Right atrium auricular region (tissue), 2 donors: ENCODE measurements around the gene CADPS2. TPM values are rescaled to one million over a fixed set of nuclear protein-coding genes. Genes with fewer than 3 reads are reported as not detected.

Experiments
- DNase-seq: peaks from one replicate; pipeline ENCODE4 v3.0.0-alpha.2; 2019; ENCODE audit warnings: low spot score
- H3K27ac ChIP-seq, 2 donors: fragments of 200-600 bp; sonication (generic); 1 replicate in 1 of 2; 2 replicates in 1 of 2; pipeline ENCODE4 v1.5.1; 2016 to 2019
- H3K27me3 ChIP-seq, 2 donors: fragments of 200-600 bp; sonication (generic); one replicate each; pipeline versions ENCODE4 v1.5.1 to v1.6.0; 2017 to 2019
- H3K36me3 ChIP-seq: fragments of 200-600 bp; sonication (generic); one replicate; pipeline ENCODE4 v1.5.1; 2016
- H3K4me1 ChIP-seq, 2 donors: fragments of 200-600 bp; sonication (generic); one replicate each; pipeline versions ENCODE4 v1.5.1 to v1.6.0; 2017 to 2019
- H3K4me3 ChIP-seq, 2 donors: fragments of 200-600 bp; sonication (generic); 1 replicate in 1 of 2; 2 replicates in 1 of 2; pipeline ENCODE4 v1.5.1; 2017 to 2019; ENCODE audit warnings: mild to moderate bottlenecking in 1 of 2, moderate library complexity in 1 of 2
- H3K9me3 ChIP-seq, 2 donors: fragments of 200-600 bp; sonication (generic); one replicate each; pipeline ENCODE4 v1.5.1; 2019
- total RNA-seq, 2 donors: library from RNA; depleted of rRNA; stranded (reverse); fragments of >200 nt; gene quantifications; one replicate each; pipeline ENCODE4 v1.1.0, GENCODE V29; 2016
- TF ChIP-seq, protein P1 (sequence below), 2 donors: fragments of 200-600 bp; sonication (generic); IDR thresholded peaks; one replicate each; pipeline ENCODE4 v1.5.1; 2019; ENCODE audit warnings: antibody characterized with exemption in 2 of 2

Gene CADPS2
- total RNA-seq, 2 donors from 2014 or later = 11.8 to 19.9 TPM

DNA sequence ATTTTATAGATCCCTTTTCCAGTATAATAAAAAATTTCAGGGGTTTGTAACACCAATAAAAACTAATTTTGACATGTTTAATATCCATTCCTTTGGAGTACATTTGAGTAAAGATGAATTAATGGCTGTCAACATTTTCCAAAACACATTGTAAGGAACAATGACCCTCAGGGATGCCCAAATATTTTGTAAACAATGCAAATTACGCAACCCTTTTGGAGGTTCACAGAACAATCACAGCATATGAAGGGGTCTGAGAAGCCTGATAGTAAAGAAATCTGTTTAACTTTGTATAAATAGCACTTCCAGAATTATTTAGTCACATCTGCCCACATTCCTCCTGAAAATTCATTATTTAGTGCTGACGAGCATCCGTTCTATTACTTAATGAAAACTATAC, 428.9 kb downstream of the CADPS2 start:
- DNase-seq = no peak
- Histone ChIP-seq H3K4me3 (no peak overlapping the region), H3K9me3 (no peaks in the 10 kb centered on the region), H3K27ac (no peak overlapping the region), H3K36me3 (no peaks in the 10 kb centered on the region), H3K4me1 (no peaks in the 10 kb centered on the region), H3K27me3 (no peaks in the 10 kb centered on the region)
- TF ChIP-seq, protein P1, sequence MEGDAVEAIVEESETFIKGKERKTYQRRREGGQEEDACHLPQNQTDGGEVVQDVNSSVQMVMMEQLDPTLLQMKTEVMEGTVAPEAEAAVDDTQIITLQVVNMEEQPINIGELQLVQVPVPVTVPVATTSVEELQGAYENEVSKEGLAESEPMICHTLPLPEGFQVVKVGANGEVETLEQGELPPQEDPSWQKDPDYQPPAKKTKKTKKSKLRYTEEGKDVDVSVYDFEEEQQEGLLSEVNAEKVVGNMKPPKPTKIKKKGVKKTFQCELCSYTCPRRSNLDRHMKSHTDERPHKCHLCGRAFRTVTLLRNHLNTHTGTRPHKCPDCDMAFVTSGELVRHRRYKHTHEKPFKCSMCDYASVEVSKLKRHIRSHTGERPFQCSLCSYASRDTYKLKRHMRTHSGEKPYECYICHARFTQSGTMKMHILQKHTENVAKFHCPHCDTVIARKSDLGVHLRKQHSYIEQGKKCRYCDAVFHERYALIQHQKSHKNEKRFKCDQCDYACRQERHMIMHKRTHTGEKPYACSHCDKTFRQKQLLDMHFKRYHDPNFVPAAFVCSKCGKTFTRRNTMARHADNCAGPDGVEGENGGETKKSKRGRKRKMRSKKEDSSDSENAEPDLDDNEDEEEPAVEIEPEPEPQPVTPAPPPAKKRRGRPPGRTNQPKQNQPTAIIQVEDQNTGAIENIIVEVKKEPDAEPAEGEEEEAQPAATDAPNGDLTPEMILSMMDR (IDR thresholded peaks at IDR 0.05) = no peak

DNA sequence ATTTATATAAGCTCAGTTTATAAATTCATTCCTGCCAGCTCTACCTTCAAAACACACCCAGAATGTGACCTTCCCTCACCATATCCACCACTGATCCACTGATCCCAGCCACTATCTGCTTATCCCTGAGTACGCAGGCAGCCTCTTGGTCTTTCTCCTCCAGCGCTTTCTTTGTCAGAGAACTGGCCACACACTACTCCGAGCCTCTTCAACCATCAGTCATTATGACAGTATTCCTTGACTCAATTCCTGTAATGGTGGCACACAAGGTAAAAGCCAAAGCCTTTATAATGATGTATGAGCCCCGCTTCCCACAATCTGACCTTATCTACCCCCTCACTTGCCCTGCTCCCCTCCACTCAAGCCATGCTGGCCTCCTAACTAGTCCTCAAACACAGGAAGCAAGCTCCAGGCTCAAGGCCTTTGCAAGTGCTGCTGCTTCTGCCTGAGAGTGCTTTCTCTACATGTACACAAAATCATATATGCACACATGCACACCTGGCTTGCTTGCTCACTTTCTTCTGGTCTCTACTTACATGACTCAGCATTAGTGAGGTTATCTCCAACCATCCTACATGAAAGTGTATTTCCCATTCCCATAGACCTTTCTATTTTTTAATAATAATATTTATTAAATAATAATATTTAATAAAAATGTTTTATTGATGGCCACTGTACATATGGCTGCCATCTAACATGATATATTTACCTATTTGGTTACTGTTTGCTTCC, 431.3 kb downstream of the CADPS2 start:
- H3K9me3 ChIP-seq = no peaks in the 10 kb centered on the region
- H3K27me3 ChIP-seq = no peaks in the 10 kb centered on the region
- H3K4me3 ChIP-seq = no peak overlapping the region
- DNase-seq = no peak
- H3K27ac ChIP-seq = no peak overlapping the region
- H3K4me1 ChIP-seq = no peaks in the 10 kb centered on the region
- H3K36me3 ChIP-seq = no peaks in the 10 kb centered on the region
- TF ChIP-seq, protein P1 (IDR thresholded peaks at IDR 0.05) = no peak

DNA sequence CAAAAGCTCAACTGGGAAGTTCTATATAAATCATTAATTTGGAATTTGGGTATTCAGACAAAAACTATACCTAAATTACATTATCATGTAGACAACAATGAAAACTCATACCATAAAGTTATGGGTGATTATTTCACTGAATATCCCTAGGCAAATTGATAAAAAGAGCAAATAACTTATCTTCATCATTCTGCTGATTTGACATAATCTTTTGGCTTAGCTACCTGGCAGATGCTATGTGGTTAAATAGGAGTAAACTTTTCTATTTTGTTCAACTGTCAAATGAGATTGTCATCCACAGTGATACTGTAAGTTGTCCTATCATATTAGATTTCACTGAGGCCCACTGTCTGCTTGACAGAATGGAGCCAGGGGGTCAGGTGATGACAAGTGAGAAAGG, 432.8 kb downstream of the CADPS2 start:
- no peak overlapping the region for H3K27ac ChIP-seq
- DNase-seq = no peak
- H3K4me1 ChIP-seq = no peaks in the 10 kb centered on the region
- H3K4me3 ChIP-seq = no peak overlapping the region
- H3K36me3 ChIP-seq = no peaks in the 10 kb centered on the region
- no peaks in the 10 kb centered on the region for H3K9me3 ChIP-seq
- TF ChIP-seq, protein P1 (IDR thresholded peaks at IDR 0.05) = no peak
- H3K27me3 ChIP-seq = no peaks in the 10 kb centered on the region

DNA sequence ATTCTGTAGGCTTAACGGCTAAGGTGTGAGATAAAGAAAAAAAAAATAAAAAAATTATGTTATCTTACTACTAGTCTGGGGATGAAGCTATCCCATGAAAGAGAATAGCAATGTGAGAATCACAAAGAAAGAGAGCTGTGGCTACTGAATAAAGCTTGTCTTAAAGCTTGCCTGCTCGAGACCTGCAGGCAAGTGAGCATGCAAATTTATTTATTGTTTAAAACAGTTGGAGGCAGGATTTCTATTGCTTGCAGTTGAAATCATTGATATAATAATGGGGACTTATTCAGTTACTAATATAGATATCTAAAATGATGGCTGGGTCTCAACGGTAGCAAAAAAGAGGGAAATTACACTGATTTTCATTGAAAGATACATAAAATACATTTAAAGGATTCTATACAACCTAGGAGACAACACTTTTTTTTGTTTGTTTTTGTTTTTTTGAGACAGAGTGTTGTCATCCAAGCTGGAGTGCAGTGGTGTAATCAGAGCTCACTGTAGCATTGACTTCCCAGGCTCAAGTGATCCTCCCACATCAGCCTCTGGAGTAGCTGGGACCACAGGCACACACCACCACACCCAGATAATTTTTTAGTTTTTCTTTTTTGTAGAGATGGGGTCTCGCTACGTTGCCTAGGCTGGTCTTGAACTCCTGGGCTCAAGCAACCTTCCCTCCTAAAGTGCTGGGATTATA, 437.2 kb downstream of the CADPS2 start:
- no peaks in the 10 kb centered on the region for H3K27me3 ChIP-seq
- TF ChIP-seq, protein P1 (IDR thresholded peaks at IDR 0.05) = no peak

DNA sequence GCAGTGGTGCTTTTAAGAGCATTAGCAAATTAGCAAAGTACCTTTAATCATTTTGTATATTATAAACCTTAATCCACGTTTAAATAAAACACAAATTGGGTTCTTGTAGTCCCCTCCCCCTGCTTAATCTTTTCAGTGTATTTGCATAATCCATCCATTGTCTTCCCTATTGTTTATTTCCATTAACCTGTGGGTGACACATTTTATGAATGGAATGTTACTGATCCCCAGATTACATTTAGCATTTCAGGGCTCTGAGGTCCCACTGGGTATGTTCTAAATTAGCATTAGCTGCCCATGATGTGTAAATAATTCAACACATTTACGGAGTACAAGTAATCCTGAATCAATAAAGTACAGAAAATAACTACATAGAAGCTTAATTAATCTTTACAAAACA, 443.3 kb downstream of the CADPS2 start:
- Histone ChIP-seq H3K4me3 (no peak overlapping the region), H3K27me3 (no peaks in the 10 kb centered on the region), H3K36me3 (no peaks in the 10 kb centered on the region), H3K9me3 (no peaks in the 10 kb centered on the region), H3K4me1 (no peaks in the 10 kb centered on the region), H3K27ac (no peak overlapping the region)
- TF ChIP-seq, protein P1 (IDR thresholded peaks at IDR 0.05) = no peak
- no peak for DNase-seq

More for the DNA sequence above, 437.2 kb downstream of the CADPS2 start:
- no peaks in the 10 kb centered on the region for H3K4me1 ChIP-seq
- no peak for DNase-seq
- H3K4me3 ChIP-seq = no peak overlapping the region
- no peaks in the 10 kb centered on the region for H3K36me3 ChIP-seq
- H3K27ac ChIP-seq = no peak overlapping the region
- no peaks in the 10 kb centered on the region for H3K9me3 ChIP-seq
